NCI-H524 treated with DMSO at 0.1 percent for 48 hours (cell line): ENCODE results near the gene TECTB.

Source experiments
- DNase-seq: peaks from one replicate; lab custom pipeline; 2025; lab: John Stamatoyannopoulos, UW

The TECTB gene

GRCh38 chr10:112275512-112276245, 7.5 kb upstream of the TECTB start:
- DNase-seq = no peak

DNA sequence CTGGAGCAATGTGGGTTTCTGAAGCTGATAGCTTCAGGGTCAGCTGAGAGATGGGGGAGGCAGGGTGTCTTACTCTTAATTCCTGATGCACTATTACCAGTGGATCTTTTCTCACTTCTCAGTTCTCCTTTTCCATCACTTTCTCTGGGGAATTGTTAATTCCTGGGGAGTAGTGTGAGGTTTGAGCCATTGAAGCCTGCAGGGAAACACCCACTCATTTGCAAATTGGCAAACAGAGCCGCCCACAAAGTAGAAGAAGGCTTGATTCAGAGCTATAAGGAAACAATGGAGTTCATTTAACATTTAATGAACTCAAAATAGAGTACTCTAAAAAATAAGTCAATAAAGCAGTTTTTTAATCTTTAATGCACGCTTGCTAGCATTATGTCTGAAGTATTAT, 4.3 kb upstream of the TECTB start:
- no peak for DNase-seq

- DNase-seq = no peak
Observed at GRCh38 chr10:112279433-112279832, 3.8 kb upstream of the TECTB start.

DNA sequence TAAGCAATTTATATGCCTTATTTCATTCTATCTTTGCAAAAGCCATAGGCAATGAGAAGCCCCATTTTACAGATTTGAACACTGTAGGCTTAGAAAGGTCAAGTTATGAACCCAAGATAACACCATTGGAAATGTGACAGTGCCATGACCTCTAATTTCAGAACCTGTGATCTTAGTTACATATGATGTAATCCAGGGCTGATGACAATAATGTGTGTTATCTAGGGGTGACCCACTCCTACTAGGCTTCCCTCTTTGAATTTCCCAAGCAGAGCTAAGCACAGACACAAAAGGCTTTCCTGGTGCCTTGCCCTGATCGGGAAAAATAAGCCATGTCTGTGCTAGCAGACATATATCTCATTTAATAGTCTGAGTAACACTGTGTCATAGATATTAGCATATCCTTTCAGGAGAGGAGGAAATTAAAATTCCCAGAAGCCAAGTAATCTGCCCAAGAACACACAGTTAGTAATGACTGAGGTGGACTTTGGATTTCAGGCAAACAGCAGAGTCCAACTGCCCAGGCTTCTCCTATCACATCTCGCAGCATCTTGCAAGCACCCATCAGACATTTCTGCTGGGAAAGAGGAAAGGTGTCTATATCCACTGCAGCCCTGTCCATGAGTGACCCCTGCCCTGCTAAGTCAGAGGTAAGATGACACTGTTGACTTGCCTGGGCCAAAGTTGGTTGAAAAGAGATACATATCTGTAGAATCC, 2.8 kb upstream of the TECTB start:
- DNase-seq = no peak

DNA sequence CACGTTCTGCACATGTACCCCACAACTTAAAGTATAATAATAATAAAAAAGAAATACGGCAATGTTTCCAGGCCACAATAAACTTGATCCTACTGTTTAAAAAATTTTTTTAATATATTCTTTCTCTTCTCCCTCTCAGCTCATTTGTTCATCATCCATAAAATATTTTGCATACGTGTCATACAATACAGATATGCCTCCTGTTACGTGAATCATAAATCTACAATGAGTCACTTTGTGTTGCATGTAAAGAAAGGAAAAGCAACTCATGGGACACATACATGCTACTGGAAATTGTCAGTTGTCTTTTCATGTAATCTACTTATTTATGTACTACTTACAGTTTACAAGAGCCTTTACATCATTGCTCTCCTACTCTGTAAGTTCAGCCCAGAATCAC, 1.1 kb upstream of the TECTB start:
- no peak for DNase-seq

DNA sequence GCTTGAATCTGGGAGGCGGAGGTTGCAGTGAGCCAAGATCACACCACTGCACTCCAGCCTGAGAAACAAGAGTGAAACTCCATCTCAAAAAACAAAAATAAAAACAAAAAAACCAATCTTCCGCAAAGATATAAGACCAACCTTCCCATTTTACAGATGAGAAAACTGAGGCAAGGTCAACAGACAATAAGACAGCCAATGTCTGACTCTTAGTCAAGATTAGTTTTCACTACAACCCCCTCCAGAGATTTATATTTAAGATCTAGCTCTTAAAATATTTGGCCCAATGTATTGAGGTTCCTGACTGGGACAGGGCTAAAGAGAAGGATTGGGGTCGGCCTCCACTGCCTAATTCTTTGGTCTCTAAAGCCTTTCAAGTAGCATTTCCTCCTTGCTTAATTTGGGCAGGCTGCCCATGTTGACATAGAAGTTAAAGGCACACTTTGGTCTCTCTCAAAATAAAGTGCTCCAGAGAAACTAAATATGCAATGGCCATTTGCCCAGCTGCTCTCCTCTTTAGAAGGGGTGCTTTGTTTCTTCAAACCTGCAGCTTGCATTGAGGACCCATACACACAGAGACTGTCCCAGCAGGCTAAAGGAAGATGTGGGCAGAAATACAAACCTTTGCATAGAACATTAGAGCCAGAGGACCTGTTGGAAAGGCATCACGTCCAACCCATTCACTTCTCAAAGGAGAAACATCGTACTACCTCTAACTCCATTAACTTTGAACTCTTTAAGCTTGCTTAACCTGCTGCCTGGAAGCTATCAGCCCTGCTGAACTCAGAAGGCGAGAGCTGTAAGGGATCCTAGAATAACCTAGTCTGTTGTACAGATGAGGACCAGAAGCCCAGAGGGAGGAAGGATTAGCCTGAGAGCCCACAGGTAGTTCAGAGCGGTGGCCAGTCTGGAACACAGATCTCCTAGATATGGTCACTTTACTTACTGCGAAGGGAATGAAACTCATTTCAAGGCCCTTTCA, 3.9 kb downstream of the TECTB start:
- DNase-seq = no peak

DNA sequence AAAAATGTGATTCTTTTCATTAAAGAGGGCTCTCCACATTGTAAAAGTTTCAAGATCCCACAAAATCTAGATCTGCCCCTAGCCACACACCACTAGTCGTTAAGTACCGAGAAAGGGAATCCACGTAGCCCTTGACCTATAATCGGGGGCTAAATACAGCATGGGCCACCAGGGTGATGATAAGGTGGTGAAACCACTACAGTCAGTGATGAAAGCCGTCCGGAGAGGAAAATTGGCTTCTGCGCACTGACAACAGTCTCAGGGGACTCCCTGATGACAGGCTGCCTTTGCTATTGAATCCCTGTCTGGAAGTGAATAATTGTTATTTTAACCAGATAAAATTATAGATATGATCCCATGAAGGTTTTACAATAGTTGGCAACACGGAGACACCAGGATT, 4.6 kb downstream of the TECTB start:
- DNase-seq = no peak

GRCh38 chr10:112288486-112288885, 5.3 kb downstream of the TECTB start:
- DNase-seq = no peak

GRCh38 chr10:112289373-112290053, 6.3 kb downstream of the TECTB start:
- no peak for DNase-seq

- DNase-seq = no peak
Observed at GRCh38 chr10:112290054-112290373, 6.8 kb downstream of the TECTB start.

DNA sequence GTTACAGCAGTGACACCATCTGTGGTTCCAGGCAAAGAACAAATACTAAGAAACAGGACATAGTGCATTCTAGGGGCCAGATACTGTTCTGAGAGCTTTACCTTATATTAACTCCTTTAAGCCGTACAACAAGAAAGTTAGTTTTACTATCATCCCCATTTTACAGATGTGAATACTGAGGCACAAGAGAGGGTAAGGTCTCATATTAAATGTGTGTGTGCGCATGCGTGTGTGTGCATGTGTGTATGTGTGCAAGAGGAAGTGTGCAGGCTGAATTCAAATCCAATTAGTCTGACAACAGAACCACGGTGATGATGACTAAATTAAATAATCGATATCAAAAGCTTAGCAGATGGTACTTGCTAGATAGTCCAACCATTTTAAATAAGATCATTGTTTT, 11.0 kb downstream of the TECTB start:
- no peak for DNase-seq

DNA sequence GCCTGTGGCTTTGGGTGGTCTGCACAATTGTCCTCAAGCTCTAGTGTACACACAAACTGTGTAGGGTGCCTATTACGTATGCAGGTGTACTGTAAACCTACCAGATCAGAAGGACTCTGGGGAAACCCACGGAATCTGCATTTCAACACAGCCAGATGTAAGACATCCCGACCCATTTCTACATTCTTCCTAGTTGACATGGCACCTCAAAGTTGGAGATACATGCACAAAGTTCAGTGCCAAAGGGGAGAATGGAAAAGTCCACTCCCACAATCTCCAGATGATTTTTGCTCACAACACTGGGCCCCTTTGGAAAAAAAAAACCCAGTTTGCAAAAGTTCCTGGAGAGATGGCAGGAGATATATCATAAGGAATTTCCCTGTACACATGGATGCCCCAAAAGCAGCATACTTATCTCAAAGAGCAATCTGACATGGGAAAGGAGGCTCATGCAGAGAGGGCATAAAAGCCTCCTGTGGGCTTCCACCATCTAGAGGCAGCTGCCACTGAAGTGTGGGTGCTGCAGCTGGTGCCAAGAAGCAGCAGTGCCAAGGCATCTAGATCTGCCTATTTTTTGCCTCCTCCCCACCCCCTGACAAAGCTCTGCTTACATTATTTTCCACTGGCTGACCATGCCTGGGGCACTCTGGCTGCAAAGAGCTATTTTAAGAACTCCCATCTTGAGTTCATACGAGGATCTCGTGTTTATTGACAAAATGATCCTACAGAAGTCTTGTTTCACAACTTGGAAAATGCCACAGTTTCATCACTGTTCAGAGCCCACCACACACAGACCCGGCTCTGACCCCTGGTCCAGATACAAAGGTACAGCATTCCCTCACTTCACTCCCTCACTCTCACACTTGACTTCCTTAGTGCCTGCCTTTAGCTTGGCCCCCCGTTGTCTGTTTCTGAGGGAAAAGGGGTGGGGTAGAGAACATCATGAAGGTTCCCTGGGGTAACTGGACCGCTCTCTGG, 12.9 kb downstream of the TECTB start:
- DNase-seq = no peak

DNA sequence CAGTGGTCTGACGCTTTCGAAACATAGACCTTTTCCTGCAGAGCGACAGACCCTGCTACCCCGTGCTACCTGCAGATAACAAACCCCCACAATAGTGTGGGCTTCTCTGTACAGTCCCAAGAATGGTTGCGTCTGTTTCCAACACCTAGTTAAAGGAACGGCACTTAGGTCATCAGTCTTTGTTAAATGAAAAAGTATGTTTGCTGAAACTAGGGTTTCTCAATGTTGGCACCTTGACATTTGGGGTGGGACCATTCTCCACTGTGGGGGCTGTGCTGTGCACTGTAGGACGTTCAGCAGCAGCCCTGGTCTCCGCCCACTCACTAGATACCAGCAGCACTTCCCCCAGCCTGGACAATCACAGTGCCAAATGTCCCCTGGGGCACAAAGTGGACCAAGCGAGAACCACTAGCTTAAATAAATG, 13.7 kb downstream of the TECTB start:
- DNase-seq = no peak

- DNase-seq = no peak
Observed at GRCh38 chr10:112298581-112298980, 15.4 kb downstream of the TECTB start.

GRCh38 chr10:112299456-112299855, 16.3 kb downstream of the TECTB start:
- DNase-seq = no peak

DNA sequence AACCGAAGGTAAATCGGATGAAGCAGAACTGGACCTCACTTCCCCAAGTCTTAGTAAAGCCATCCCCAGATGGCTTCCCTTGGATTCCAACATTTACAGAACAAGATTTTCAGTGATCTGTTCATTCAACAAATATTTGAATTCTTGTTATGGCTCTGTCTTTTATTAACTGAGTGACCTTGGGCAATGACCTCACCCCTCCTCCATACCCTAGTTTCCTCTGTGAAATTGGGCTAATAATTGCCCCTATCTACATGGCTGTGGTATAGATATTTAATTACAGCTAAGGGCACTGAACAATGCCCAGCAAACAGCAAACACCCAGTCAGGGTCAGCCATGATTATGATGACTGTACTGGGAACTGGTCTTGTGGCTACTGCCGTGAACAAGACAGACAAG, 19.1 kb downstream of the TECTB start:
- no peak for DNase-seq

GRCh38 chr10:112303528-112303927, 20.3 kb downstream of the TECTB start:
- DNase-seq = no peak

GRCh38 chr10:112304267-112304859, 21.2 kb downstream of the TECTB start:
- no peak for DNase-seq

- DNase-seq = no peak
Observed at GRCh38 chr10:112307358-112308124, 24.3 kb downstream of the TECTB start.

GRCh38 chr10:112308125-112308502, 24.9 kb downstream of the TECTB start:
- DNase-seq = no peak
